Smooth muscle cell (in vitro differentiated cells): Measurements from ENCODE around the gene IRX4. TPM values are rescaled to one million over a fixed set of nuclear protein-coding genes. Genes with fewer than 3 reads are reported as not detected.

ENCODE experiments used
- DNase-seq: peaks from one replicate; lab custom pipeline; 2025; ENCODE audit not compliant: unreplicated experiment; lab: John Stamatoyannopoulos, UW
- H2AFZ ChIP-seq: fragments of 200-600 bp; sonication (generic); 2 replicates; pipeline ENCODE4 v1.6.0; 2016; ENCODE audit warnings: antibody characterized with exemption, low read depth, mild to moderate bottlenecking
- H3F3A ChIP-seq: fragments of 200-600 bp; sonication (generic); 2 replicates; pipeline ENCODE4 v1.6.0; 2017; ENCODE audit warnings: antibody characterized with exemption, low read depth
- H3K27ac ChIP-seq: fragments of 200-600 bp; sonication (generic); 2 replicates; pipeline ENCODE4 v1.5.1; 2016; ENCODE audit warnings: low read depth, mild to moderate bottlenecking
- H3K27me3 ChIP-seq: fragments of 200-600 bp; sonication (generic); 2 replicates; pipeline ENCODE4 v1.6.1; 2016; ENCODE audit warnings: low read depth, mild to moderate bottlenecking
- H3K36me3 ChIP-seq: fragments of 200-600 bp; sonication (generic); 2 replicates; pipeline ENCODE4 v1.5.1; 2016; ENCODE audit warnings: low read depth
- H3K4me1 ChIP-seq: fragments of 200-600 bp; sonication (generic); 2 replicates; pipeline ENCODE4 v1.5.1; 2016; ENCODE audit warnings: low read depth
- H3K4me2 ChIP-seq: fragments of 200-600 bp; sonication (generic); 2 replicates; pipeline ENCODE4 v1.6.0; 2016; ENCODE audit warnings: mild to moderate bottlenecking
- H3K4me3 ChIP-seq: fragments of 200-600 bp; sonication (generic); 2 replicates; pipeline ENCODE4 v1.5.1; 2016; ENCODE audit warnings: mild to moderate bottlenecking
- H3K79me2 ChIP-seq: fragments of 200-600 bp; sonication (generic); 2 replicates; pipeline ENCODE4 v1.6.0; 2016; ENCODE audit warnings: low read depth, mild to moderate bottlenecking
- H3K9ac ChIP-seq: fragments of 200-600 bp; sonication (generic); 2 replicates; pipeline ENCODE4 v1.6.0; 2016; ENCODE audit warnings: low read depth
- H3K9me3 ChIP-seq: fragments of 200-600 bp; sonication (generic); replicated peaks from 2 replicates; pipeline ENCODE4 v1.5.1; 2016; ENCODE audit warnings: low read depth
- H4K20me1 ChIP-seq: fragments of 200-600 bp; sonication (generic); 2 replicates; pipeline ENCODE4 v1.6.0; 2016; ENCODE audit warnings: low read depth
- CTCF ChIP-seq: fragments of 200-600 bp; sonication (generic); IDR thresholded peaks from 2 replicates; pipeline ENCODE4 v1.5.1; 2017; ENCODE audit warnings: borderline replicate concordance, mild to moderate bottlenecking, antibody characterized with exemption; ENCODE audit not compliant: insufficient read depth, poor library complexity, severe bottlenecking
- WGBS: methylation state at CpG from one replicate; pipeline ENCODE4 v1.1.7; 2016; ENCODE audit warnings: low lambda C conversion rate; 5-methylcytosine and 5-hydroxymethylcytosine counted together
- polyA plus RNA-seq: library from polyadenylated mRNA; unstranded; fragments of >200 nt; fragmentation: Nextera tagmentation; extraction: Ambion mirVana; gene quantifications from 2 replicates; pipeline ENCODE4 v1.2.1, GENCODE V29; 2016
- total RNA-seq: library from RNA; depleted of rRNA; stranded (reverse); fragments of >200 nt; gene quantifications from 2 replicates; pipeline ENCODE4 v1.2.3, GENCODE V29; 2014

Gene IRX4
- total and polyA plus RNA-seq, 2 experiments from 2014 or later: 0.18 to 0.40 TPM

GRCh38 chr5:1838013-1838412 is 44.7 kb downstream of the IRX4 start:
- WGBS: 95% methylated on average over 9 of the region's 9 CpGs
- Histone ChIP-seq H3K4me2 (no peak overlapping the region), H3K4me3 (no peak overlapping the region), H3K79me2 (no peaks in the 10 kb centered on the region), H3K27ac (no peak overlapping the region), H2AFZ (no peak overlapping the region), H3K9me3 (no peaks in the 10 kb centered on the region), H3K27me3 (peaks cover 5% of the 10 kb centered on the region), H3K36me3 (no peaks in the 10 kb centered on the region), H4K20me1 (no peaks in the 10 kb centered on the region), H3K9ac (no peak overlapping the region), H3K4me1 (peaks cover 6% of the 10 kb centered on the region), H3F3A (no peaks in the 10 kb centered on the region)
- DNase-seq: no peak
- no peak for TF ChIP-seq CTCF

- no peaks in the 10 kb centered on the region for H3K9me3 ChIP-seq
- H3K9ac ChIP-seq: no peak overlapping the region
- no peaks in the 10 kb centered on the region for H3K36me3 ChIP-seq
- H3K79me2 ChIP-seq: no peaks in the 10 kb centered on the region
- WGBS: 92% methylated on average over 30 of the region's 32 CpGs
- H2AFZ ChIP-seq: no peak overlapping the region
- H3K4me2 ChIP-seq: no peak overlapping the region
- H3K4me1 ChIP-seq: peaks cover 6% of the 10 kb centered on the region
- H3K27me3 ChIP-seq: peaks cover 5% of the 10 kb centered on the region
- TF ChIP-seq CTCF: no peak
- no peaks in the 10 kb centered on the region for H4K20me1 ChIP-seq
- no peak for DNase-seq
- H3K4me3 ChIP-seq: no peak overlapping the region
- no peaks in the 10 kb centered on the region for H3F3A ChIP-seq
- H3K27ac ChIP-seq: no peak overlapping the region
Observed at GRCh38 chr5:1836891-1837880, 45.5 kb downstream of the IRX4 start.

- Histone ChIP-seq H4K20me1 (no peaks in the 10 kb centered on the region), H3K4me2 (no peak overlapping the region), H3K27me3 (peaks cover 5% of the 10 kb centered on the region), H3K27ac (no peak overlapping the region), H3K9me3 (no peaks in the 10 kb centered on the region), H3K9ac (no peak overlapping the region), H3K4me1 (peaks cover 5% of the 10 kb centered on the region), H3K79me2 (no peaks in the 10 kb centered on the region), H3F3A (no peaks in the 10 kb centered on the region), H3K4me3 (no peak overlapping the region), H2AFZ (no peak overlapping the region), H3K36me3 (no peaks in the 10 kb centered on the region)
- 75% methylated on average over 23 of the region's 23 CpGs for WGBS
- TF ChIP-seq CTCF: no peak
- DNase-seq: no peak
Observed at GRCh38 chr5:1836176-1836890, 46.4 kb downstream of the IRX4 start.
